ENCODE results near the gene DNAJB13. TPM values are rescaled to one million over a fixed set of nuclear protein-coding genes. Genes with fewer than 3 reads are reported as not detected.

DNAJB13 gene
- polyA plus RNA-seq, 5 donors: 0.82 to 4.4 (median 4.0) TPM

DNA sequence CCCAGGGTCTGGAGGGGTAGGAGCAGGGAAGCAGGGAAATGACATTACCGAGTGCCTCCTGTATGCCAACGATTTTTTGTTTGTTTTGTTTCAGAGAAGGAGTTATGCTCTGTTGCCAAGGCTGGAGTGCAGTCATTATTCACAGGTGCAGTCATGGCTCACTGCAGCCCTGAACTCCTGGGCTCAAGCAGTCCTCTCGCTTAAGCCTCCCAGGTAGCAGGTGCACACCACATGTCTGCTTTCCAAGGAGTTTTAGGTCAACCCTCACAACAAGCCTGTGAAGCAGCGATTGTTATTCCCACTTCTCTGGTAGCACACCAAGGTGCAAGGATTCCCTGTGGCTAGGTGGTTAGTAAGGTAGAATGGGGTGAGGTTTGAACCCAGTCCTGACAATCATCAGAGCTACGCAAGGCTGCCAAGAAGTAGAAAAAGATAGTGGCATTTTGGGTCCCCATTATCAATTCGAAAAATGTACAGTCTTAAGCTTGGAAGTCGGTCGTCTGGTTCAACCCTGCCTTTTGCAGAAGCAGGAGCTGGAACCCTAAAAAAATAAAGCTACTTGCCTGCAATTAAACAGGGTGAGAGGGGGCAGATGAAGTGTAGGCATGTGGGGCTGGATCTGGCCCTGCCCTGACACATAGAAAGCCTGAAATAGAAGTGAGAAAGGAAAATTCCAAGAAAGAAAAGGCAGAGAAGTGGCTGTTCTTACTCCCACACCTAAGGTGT lies 48.9 kb downstream of the DNAJB13 start:
- DNase-seq: no peak

DNA sequence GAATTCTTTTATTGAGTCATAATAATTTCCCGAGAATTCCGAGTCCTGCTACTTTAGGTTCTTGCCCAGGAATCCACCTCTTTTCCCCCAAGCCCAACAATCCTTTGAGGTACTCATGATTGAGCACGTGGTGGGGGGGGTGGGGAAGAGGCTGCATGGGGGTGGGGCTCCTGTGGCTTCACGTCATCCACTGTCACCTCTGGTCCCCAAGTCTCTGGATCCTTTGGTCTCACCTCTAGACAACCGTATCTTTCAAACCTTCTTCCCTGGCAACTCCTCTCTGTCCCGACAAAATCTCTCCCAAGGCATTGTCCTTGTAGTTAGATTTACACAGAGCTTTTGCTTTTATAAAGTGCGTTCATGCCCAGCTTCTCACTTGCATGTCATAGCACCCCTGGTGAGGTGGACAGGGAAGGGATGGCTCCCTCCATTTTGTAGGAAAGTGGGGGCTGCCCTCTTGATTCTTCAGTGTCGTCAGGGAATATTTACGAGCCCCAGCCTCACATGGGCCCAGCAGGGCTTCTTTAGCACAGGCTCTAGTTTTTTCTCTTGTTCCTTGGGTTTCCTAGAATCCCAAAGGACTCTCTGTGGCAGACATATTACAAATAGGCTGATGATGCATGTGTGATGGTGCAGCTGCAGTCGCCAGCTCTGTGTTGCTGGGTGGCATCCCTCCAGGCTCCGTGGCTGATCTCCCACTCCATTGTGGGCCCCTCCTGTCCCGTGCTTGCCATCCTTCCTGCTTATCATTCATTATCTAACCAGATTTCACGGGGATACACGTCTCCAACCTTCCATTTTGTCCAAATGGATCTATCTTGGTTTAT lies 49.7 kb downstream of the DNAJB13 start:
- no peak for DNase-seq

DNA sequence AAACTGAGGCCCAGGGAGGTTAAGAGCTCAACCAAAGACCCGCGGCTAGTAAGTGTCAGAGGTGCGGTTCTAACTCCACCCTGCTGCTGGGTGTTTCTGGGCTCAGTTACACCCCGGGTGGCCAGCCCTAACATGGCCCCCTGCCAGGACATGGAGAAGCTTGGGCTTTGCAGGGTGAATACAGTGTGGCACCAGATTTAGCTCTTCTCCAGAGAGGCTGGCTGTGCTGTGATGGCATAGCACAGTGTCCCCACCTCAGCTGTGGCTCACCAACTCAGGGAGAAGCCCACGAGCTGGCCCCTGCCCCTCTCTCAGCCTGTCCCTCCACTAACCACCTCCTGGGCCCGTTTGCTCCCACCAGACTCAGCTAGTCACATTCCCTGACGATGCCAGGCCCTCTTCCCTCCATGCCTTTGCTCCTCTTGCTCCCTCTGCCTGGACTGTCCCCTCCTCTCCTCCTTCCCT lies 51.0 kb downstream of the DNAJB13 start:
- no peak for DNase-seq

DNA sequence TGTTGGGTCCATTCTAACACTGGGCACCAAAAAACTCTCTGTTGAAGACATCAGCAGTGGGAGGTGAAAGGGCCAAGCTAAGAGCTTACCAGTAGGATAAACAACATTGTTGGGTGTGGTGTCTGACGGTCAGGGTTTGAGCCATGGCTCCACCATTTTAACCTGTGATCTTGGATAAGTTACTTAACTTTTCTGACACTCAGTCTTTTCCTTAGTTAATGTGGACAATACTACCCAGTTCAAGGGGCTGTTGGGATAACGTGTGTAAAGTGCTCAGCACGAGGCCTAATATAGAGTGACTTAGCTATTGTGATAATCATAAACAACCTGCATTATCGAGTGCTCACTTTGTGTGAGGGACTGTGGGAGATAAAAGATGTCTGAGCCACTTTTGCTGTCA lies 52.0 kb downstream of the DNAJB13 start:
- no peak for DNase-seq

DNA sequence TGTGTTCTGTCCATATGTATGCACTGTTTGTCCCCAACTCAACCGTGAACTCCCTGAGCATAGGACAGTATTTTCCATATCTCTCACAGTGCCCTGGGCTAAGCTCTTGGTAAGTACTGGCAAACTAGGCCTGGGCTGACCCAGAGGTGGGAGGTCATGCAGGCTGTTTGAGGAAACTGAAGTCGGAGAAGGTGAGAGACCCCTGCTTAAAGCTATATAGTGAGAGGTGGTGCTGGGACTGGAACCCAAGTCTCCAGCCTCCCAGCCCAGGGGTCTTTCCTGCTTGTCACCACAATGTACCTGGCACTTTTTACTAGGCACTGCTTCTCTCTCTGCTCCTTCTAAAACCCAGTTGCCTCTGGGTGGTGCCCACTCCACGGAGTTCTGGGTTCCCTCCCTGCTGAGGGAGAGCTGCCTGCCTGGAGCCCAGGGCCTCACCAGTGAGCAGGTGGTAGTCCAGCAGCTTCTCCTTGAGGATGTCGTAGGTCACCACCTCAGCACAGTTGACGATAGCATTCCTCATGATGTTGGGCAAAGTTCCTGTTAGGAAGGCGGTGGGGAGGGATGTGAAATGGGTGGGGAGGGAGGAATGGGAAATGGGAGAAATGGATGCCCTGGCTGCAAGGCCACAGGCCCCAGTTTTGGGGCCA lies 53.3 kb downstream of the DNAJB13 start:
- DNase-seq: no peak

DNA sequence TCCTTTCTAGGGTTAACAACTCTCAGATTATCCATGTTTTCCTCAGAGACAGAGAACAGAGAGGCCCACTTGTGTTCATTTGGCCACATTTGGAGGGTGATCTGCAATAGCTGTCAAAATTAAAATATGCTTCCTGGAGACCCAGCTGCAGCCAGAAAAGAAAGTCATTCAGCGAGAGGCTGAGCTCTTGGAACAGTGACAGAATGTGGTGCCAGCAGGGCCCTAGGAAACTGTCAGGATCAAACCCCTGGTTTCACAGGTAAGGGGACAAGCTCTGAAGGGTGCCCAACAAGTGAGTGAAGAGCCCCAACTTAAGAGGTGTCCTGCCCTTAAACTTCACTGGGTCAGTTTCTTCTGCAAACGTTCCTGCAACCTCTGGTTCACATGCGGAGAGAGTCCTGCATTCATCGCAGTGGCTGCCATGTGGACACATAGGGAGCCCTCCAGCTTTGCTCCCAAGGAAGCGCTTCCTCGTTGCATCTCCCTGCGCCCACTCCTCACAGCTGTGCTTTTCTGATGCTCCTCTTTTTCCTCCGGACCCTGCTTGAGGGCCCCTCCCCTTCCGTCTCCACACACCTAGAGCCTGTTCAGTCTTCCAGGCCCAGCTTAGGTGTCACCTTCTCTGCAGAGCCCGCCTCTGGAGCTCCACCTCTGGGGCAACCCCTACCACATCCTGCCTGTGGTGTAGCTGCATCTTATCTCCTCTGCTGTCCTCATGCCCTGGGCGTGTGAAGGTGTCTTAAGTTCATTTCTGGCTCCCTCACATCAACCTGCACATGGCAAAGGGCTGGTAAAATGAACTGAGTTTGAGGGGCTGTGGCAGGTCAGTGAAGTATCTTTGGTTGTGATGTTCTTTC lies 54.2 kb downstream of the DNAJB13 start:
- no peak for DNase-seq

DNA sequence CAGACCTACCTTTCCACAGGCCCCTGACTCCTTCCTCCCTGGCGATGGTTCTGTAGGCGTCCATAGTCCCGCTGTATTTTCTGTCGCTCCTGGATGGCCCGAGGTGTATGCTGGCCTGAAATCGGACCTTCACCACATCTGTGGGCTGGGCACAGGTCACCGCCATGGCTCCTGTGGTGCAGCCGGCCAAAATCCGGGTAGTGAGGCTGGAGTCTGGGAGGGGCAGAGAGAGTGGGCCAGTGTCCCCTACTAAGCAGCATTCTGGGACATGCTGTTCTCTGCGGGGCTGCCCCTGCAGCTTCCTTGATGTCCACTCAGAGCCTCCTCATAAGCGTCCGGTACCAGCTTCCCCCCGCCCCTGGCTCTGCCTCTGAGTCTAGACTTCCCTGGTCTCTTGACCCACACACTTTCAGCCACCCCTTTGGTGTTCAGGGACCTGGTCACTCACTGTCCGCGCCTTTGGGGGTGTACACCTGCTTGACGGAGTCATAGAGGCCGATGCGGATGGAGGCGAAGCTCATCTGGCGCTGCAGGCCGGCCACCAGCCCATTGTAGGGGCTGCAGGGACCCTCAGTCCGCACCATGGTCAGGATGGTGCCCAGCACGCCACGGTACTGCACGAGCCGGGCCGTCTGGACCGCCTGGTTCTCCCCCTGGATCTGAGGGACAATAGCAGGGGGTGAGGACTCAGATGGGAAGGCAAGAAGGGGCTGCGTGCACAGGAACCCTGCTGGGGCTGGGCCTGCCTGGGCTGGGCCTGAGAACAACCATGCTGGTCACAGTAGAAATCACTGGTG lies 55.1 kb downstream of the DNAJB13 start:
- DNase-seq: no peak

DNA sequence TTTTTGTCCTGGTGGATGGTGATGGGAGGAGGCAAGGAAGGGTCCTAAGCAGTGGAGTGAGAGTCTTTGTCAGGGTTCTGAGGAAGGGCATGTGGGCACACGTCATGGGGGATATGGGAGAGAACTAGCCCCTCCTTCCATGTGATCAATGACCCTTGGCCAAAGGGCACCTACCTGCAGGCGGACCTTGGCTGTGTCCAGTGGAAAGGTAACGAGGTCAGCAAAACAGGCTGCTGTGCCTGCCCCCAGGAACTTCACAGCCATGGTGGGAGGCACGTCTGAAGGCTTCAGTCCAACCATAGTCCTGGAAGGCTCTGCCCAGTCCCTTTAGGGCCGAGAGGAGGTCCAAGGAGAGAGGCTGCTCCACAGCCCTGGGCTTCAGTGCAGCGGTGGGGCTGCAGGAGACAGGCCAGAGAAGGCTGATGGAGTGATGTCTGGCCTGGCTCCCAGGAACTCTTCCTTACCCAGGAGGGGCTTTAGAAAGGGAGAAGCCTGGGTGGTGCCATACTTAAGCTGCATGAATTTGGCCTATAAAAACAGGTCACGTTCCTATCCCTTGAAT lies 56.0 kb downstream of the DNAJB13 start:
- DNase-seq: no peak

DNA sequence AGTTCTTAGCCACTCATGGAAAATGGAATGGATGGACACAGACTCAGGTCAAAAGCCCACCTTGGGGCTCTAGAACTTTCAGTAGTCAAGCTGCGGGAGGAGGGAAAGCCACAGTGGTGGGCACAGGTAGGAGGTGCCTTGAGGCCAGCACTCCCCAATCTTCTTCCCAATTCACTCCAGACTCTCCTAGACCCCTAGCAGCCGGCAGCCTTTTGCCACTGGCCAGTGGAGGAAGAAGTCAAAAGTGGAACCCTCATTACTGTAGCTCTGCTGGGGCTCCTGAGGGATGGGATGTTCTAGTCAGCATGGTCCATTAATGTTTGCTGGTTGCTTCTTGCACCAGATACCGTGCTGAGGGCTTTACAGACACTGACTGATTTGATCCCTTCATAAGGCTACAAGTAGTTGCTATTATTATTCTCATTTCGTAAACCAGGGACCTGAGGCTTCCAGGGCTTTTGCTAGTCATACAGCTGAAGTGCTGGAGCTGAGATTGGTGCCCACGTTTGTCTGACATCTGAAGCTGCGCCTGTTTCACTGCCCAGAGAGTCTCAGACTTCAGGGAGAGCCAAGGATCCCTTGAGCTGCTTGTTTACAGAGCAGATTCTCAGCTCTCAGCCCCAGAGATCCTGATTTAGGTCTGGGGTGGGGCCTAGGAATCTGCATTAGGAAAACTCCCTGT lies 57.0 kb downstream of the DNAJB13 start:
- no peak for DNase-seq

DNA sequence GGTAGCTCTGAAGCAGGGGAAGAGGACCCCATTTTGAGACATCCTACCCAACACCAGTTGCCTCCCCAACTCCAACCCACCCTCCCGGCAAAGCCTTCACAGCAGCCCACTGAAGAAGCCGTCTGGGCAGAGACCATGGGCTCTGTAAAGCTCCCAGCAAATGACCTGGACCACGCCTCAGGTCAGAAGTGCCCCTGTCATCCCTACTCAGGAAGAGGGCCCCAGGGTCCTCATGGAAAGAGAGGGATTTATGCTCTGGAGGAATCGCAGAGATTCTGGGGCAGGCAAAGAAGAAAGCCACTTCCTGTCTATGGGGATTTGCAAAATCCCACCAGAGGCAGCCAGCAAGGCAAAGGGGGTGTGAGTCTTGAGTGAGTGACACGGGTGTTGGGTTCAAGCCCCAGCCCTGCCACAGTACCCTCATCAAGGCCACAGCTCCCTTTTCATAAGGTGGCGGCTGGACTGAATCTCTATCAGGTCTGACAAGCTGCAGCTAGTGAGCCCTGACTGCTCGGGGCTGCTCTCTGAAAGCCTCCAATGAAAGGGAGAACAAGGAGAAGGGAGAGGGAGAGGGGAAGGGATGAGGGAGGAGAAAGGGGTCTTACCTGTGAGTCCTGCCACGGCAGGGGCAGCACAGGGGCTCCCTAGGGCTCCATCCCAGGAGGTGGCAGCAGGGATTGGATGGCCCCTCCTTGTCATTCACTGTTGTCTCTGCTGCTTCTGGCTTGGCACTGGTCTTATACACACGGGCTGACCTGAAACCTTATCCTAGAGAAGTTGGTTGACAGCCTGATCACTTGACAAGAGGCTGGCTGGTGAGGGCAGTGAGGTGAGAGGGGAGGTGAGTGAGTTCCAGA lies 57.8 kb downstream of the DNAJB13 start, which contains the start of gene UCP3:
TSS of gene UCP3 (minus strand) at position 713 of the 857 bp plus-strand sequence. CDS start 2,043 bp downstream, outside the sequence.
- no peak for DNase-seq

DNA sequence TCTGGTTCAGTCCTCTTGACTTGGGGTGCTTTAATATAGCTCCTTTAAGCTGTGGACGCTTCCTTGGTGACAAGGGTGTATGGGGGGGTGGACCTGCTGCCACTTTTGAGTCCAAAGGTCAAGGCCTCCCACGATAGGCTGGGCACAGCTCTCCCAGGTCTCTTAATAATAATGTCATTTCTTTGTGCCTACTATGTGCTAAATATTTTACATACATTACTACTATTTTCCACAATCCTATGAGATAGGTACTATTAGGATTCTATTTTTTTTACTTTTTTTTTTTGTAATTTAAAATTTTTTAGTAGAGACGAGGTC lies 58.4 kb downstream of the DNAJB13 start:
- no peak for DNase-seq

DNA sequence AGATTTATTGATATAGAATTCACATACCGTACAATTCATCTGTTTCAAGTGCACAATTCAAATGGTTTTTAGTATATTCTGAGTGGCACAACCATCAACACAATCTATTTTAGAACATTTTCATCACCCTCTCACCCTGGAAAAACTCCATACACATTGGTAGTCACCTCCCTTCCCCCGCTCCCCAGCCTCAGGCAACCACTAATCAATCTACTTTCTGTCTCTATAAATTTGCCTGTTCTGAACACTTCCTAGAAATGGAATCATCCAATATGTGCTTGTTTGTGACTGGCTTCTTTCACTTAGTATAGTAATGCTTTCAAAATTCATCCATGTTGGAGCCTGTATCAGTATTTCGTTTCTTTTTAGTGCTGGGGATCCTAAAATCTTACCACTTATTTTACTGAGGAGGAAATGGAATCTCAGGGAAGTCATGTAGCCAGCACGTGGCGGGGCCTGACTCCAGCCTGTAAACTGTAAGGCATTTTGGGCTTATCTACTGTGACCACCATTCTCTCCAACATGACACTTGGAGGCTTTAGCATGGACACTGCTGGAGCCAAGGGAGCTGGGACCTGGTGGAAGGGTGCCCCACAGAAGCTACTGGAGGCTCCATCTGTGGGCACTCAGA lies 59.0 kb downstream of the DNAJB13 start:
- no peak for DNase-seq

DNA sequence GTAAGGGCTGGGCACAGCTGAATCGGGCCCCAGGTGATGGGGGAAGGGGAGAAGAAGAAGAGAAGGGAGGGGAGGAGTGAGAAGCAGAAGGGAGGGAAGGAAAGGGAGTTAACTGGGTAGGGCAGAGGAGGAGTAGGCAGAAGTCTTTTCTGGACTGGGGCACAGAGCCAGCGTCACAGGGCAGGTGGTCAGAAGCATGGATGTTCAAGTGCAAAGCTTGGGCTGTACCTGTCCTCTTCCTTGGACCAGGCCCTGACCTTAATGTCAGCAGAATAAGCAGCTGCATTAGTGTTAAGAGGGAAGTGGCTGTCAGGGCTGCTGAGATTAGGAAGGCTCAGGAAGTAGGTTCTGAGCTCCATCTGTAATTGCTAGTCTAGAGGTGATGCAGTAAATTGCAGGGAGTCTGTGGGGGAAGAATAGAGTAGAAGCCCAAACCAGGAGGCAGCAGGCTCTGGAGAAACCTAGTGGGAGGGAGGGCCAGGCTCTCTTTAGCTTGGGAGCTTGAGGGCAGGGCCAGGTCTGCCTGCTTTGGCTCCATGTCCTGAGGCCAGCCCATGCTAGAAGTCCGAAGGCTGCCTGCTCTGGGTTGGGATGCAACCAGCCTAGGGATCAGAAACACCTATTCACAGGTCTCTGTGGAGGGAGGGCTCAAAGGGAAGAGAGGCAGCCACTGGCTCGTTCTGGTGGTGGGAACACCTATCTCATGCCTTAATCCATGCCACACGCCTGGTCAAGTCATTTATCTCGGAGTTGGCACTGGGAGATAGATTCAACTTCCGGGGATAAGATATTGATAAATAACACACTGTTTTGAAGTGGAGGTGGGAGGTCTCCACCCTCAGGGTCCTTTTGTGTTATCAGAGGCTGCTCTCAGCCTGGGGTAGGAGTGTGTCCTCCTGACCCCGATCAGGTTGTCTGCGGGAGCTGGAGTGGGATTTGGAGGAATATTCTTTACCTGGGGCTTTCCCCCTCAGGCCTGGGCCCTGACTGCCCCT lies 59.8 kb downstream of the DNAJB13 start:
- no peak for DNase-seq

DNA sequence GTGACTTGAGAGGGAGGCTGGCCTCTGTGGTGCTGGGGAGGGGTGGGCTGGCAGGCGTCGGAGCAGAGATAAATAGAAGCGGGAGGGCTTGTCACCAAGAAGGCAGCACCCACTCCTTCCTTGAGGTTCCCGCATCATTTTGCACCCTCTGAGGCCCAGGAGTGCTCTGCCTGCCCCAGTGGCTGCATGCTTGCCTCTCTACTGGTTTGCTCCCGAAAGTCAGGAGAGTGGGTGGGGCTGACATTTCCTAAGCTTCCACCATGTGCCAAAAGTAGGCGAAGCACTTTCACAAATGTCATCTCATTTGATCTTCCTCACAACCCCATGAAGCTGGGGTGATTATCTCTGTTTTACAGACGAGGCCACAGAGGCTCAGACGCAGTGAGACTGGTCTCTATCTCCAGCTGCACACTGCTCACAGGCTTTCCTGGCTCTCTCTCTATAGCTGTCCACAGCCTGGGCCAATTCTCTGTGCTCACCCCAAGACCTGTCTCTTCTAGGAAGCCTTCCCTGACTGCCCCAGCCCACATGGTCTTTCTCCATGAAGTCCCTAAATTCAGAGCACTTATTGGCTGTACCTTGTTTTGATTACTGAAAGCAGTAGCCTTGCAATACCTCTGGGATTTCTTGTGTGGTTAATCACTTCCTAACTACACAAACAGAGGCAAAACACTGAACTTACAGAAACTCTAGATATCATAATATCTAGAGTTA lies 60.7 kb downstream of the DNAJB13 start:
- DNase-seq: no peak

DNA sequence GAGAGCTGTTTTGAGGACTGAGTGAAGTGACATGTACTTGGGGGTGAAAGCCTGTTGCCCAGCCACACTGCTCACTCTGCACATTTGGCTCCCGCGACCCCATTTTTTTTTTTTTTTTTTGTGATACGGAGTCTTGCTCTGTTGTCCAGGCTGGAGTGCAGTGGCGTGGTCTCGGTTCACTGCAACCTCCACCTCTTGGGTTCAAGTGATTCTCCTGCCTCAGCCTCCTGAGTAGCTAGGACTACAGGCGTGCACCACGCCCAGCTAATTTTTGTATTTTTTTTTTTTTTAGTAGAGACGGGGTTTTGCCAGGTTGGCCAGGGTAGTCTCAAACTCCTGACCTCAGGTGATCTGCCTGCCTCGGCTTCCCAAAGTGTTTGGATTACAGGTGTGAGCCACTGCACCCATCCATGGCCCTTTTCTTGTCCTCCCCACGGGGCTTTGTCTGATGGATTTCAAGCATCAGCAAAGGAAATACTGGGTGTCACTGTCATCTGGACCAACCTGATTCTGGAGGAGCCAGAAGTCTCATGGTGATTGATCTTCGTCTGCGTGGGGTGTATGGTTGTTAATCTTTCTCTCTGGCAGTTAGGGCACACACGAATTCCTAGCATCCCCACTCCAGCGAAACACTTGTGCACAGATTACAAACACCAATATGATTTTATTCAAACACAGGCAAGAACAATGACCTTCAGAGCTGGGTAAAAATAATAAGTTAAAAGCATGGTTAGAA lies 61.4 kb downstream of the DNAJB13 start:
- no peak for DNase-seq

DNA sequence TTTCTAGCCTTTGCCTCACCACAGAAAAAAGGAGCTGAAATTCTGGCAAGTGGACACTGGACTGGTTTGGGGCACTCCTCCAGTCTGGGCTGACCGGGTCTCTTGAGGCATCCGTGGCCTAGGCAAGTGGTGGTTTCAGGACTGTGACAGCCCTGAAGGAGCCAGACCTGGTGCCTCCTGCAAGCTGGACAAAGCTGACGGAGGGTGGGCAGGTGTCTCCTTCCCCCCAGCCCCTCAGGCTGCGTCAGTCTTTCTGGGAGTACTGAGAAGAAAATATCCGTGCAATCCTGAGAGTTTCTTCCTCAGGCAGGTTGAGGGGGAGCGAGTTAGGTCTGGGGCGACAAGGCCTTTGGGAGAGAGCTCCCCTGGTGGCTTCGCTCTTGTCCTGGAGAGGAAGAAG lies 62.3 kb downstream of the DNAJB13 start:
- no peak for DNase-seq
